A673 (cell line): ENCODE measurements around the gene RAB11FIP4. TPM values are rescaled to one million over a fixed set of nuclear protein-coding genes. Genes with fewer than 3 reads are reported as not detected.

Experiments
- BruUV-seq: library from RNA; stranded (reverse); fragments of 400-500 nt; replicated peaks from 2 replicates; lab custom pipeline; 2021; lab: Mats Ljungman, UMichigan
- CTCF ChIA-PET: fragments of 300-600 bp; sonication (Branson Sonifier 250); formaldehyde crosslinking; loops from one replicate; lab custom pipeline; 2022; ENCODE audit warnings: antibody characterized with exemption; lab: Charles Lee
- POLR2A ChIA-PET: fragments of 300-600 bp; sonication (Branson Sonifier 250); formaldehyde crosslinking; loops from one replicate; lab custom pipeline; 2022; ENCODE audit warnings: antibody characterized with exemption; ENCODE audit not compliant: low non-redundant PET; lab: Charles Lee
- DNase-seq: peaks from one replicate; pipeline ENCODE4 v3.0.0-alpha.2; 2015; ENCODE audit warnings: low spot score
- H3K27ac ChIP-seq: fragments of 200-600 bp; sonication (generic); 2 replicates; pipeline ENCODE4 v1.5.1; 2016; ENCODE audit warnings: mixed run types, low read depth, mild to moderate bottlenecking, mixed read lengths, antibody characterized with exemption, low read length; ENCODE audit not compliant: poor library complexity, severe bottlenecking
- H3K27me3 ChIP-seq: fragments of 200-600 bp; sonication (generic); replicated peaks from 2 replicates; pipeline ENCODE4 v1.6.1; 2017; ENCODE audit warnings: mixed run types, low read depth, mild to moderate bottlenecking, mixed read lengths, antibody characterized with exemption, low read length; ENCODE audit not compliant: insufficient read depth, poor library complexity
- H3K36me3 ChIP-seq: fragments of 200-600 bp; sonication (generic); 2 replicates; pipeline ENCODE4 v1.6.1; 2016; ENCODE audit warnings: mixed run types, mild to moderate bottlenecking, mixed read lengths, antibody characterized with exemption, low read length; ENCODE audit not compliant: insufficient read depth, poor library complexity, severe bottlenecking
- H3K4me1 ChIP-seq: fragments of 200-600 bp; sonication (generic); 2 replicates; pipeline ENCODE4 v1.6.1; 2017; ENCODE audit warnings: mixed run types, mild to moderate bottlenecking, mixed read lengths, antibody characterized with exemption, low read length; ENCODE audit not compliant: insufficient read depth, poor library complexity, severe bottlenecking
- H3K4me3 ChIP-seq: fragments of 200-600 bp; sonication (generic); 2 replicates; pipeline ENCODE4 v1.5.1; 2016; ENCODE audit warnings: low read depth, mixed run types, mild to moderate bottlenecking, mixed read lengths, low read length; ENCODE audit not compliant: poor library complexity, severe bottlenecking
- H3K9me3 ChIP-seq: fragments of 200-600 bp; sonication (generic); 2 replicates; pipeline ENCODE4 v1.6.1; 2016; ENCODE audit warnings: mixed run types, low read depth, mild to moderate bottlenecking, mixed read lengths, antibody characterized with exemption, low read length; ENCODE audit not compliant: poor library complexity, severe bottlenecking
- CTCF ChIP-seq: fragments of 300-800, 200-600 bp; sonication (generic); conservative IDR thresholded peaks from 2 replicates; pipeline ENCODE4 v1.5.1; 2017; ENCODE audit warnings: low read depth, mild to moderate bottlenecking, antibody characterized with exemption, low read length, moderate library complexity, mixed read lengths
- EZH2 ChIP-seq: fragments of 200-600 bp; sonication (generic); IDR thresholded peaks from 2 replicates; pipeline ENCODE4 v1.6.1; 2017; ENCODE audit warnings: borderline replicate concordance, low read depth, mild to moderate bottlenecking, mixed read lengths, antibody characterized with exemption, low read length; ENCODE audit not compliant: poor library complexity, severe bottlenecking
- intact Hi-C: fragments of 100-400 bp; cut with micrococcal nuclease; formaldehyde crosslinking; loops from one replicate; pipeline ENCODE4 v1.10.0; 2022; ENCODE audit not compliant: unreplicated experiment
- total RNA-seq: library from RNA; stranded (reverse); gene quantifications from 2 replicates; pipeline ENCODE4 v1.2.3, GENCODE V29; 2021

The RAB11FIP4 gene
- total RNA-seq, 1 experiment from 2014 or later: 2.4 TPM

- no peak overlapping the region for H3K27ac ChIP-seq
- H3K4me3 ChIP-seq: no peak overlapping the region
- no TSS peak for BruUV-seq
- no peaks in the 10 kb centered on the region for H3K27me3 ChIP-seq
- ChIA-PET CTCF (no interaction called here), POLR2A (no interaction called here)
- no peaks in the 10 kb centered on the region for H3K4me1 ChIP-seq
- TF ChIP-seq EZH2: no peak
- no peak for TF ChIP-seq CTCF
- no peaks in the 10 kb centered on the region for H3K36me3 ChIP-seq
- H3K9me3 ChIP-seq: no peaks in the 10 kb centered on the region
- intact Hi-C loops: no loop called here
- DNase-seq: no peak
Measured at GRCh38 chr17:31415640-31416502, 24.4 kb downstream of the RAB11FIP4 start.

GRCh38 chr17:31416503-31416923, 25.0 kb downstream of the RAB11FIP4 start:
- no peak overlapping the region for H3K27ac ChIP-seq
- intact Hi-C loops: no loop called here
- CTCF ChIA-PET: no interaction called here
- no peaks in the 10 kb centered on the region for H3K4me1 ChIP-seq
- no peak overlapping the region for H3K4me3 ChIP-seq
- H3K9me3 ChIP-seq: no peaks in the 10 kb centered on the region
- no TSS peak for BruUV-seq
- H3K36me3 ChIP-seq: no peaks in the 10 kb centered on the region
- no peak for TF ChIP-seq EZH2
- no peak for TF ChIP-seq CTCF
- DNase-seq: no peak
- H3K27me3 ChIP-seq: no peaks in the 10 kb centered on the region
- POLR2A ChIA-PET: no interaction called here

- no peak overlapping the region for H3K27ac ChIP-seq
- H3K27me3 ChIP-seq: no peaks in the 10 kb centered on the region
- POLR2A ChIA-PET: no interaction called here
- no peak for TF ChIP-seq EZH2
- no peak for TF ChIP-seq CTCF
- no TSS peak for BruUV-seq
- H3K4me1 ChIP-seq: no peaks in the 10 kb centered on the region
- no peaks in the 10 kb centered on the region for H3K36me3 ChIP-seq
- no peaks in the 10 kb centered on the region for H3K9me3 ChIP-seq
- DNase-seq: no peak
- H3K4me3 ChIP-seq: no peak overlapping the region
- CTCF ChIA-PET: no interaction called here
- intact Hi-C loops: no loop called here
Measured at GRCh38 chr17:31417051-31417792, 25.7 kb downstream of the RAB11FIP4 start.
